Prostate gland (tissue), 2 donors: Measurements from ENCODE around the gene SCRT2.
"Not testable (repeated sequence)": the region's sequence is repeated elsewhere in the genome, so short reads cannot be mapped to it uniquely, and the experiment has no call there.

Experiments used
- POLR2A ChIP-seq: fragments of 450-650 bp; IDR thresholded peaks from one replicate; pipeline ENCODE4 v1.6.1; 2016; ENCODE audit warnings: antibody characterized with exemption, mild to moderate bottlenecking
- POLR2AphosphoS5 ChIP-seq: sonication (generic); formaldehyde crosslinking; IDR thresholded peaks from one replicate; pipeline ENCODE4 v1.6.1; 2017; ENCODE audit warnings: antibody characterized with exemption
- TF ChIP-seq, protein P1 (sequence below), 4 experiments: fragments of 200-600 bp in 2 of 4; fragments of 450-650 bp in 2 of 4; sonication (generic) in 2 of 4; IDR thresholded peaks; 1 replicate in 3 of 4; 2 replicates in 1 of 4; pipeline ENCODE4 v1.5.1; 2016 to 2019; ENCODE audit warnings: antibody characterized with exemption in 4 of 4, mild to moderate bottlenecking in 2 of 4, moderate library complexity in 2 of 4

DNA sequence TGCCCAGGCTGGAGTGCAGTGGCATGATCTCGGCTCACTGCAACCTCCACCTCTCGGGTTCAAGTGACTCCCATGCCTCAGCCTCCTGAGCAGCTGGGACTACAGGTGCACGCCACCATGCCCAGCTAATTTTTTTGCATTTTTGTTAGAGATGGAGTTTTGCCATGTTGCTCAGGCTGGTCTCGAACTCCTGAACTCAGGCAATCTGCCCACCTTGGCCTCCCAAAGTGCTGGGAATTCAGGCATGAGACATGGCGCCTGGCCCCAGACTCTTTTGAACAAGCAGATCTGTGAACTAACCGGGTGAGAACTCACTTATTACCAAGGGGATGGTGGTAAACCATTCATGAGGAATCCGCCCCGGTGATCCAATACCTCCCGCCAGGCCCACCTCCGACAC, 18.2 kb upstream of the SCRT2 start:
- TF ChIP-seq, protein P1, sequence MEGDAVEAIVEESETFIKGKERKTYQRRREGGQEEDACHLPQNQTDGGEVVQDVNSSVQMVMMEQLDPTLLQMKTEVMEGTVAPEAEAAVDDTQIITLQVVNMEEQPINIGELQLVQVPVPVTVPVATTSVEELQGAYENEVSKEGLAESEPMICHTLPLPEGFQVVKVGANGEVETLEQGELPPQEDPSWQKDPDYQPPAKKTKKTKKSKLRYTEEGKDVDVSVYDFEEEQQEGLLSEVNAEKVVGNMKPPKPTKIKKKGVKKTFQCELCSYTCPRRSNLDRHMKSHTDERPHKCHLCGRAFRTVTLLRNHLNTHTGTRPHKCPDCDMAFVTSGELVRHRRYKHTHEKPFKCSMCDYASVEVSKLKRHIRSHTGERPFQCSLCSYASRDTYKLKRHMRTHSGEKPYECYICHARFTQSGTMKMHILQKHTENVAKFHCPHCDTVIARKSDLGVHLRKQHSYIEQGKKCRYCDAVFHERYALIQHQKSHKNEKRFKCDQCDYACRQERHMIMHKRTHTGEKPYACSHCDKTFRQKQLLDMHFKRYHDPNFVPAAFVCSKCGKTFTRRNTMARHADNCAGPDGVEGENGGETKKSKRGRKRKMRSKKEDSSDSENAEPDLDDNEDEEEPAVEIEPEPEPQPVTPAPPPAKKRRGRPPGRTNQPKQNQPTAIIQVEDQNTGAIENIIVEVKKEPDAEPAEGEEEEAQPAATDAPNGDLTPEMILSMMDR (IDR thresholded peaks at IDR 0.05): not testable (repeated sequence)
- not testable (repeated sequence) for TF ChIP-seq POLR2A, POLR2AphosphoS5
